ENCODE data around the gene AGPAT3.

DNA sequence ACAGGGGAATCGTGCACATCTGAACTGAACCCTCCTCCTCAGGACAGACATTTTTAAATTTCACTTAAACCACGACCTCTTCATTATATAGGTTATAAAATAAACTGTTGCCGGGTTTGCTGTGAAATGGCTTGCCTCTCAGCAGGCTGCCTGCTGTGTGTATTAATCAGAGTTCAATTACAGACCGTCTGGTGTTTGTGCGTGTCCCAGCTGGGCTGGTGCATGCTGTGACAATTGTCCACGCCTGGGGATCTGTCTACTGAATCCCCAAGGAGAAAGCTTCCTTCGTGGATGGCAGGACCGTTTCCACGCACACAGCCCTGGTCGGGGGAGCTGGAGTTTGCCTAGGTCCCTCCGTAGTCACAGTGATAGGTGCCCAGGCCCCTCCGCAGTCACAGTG, 13.4 kb upstream of the AGPAT3 start:
- no peak for TF ChIP-seq ZC3H11A (IDR thresholded peaks at IDR 0.05)
- TF ChIP-seq RNF2 (IDR thresholded peaks at IDR 0.05; ENCODE audit: borderline replicate concordance, low read depth) = no peak
- TF ChIP-seq, protein P1, sequence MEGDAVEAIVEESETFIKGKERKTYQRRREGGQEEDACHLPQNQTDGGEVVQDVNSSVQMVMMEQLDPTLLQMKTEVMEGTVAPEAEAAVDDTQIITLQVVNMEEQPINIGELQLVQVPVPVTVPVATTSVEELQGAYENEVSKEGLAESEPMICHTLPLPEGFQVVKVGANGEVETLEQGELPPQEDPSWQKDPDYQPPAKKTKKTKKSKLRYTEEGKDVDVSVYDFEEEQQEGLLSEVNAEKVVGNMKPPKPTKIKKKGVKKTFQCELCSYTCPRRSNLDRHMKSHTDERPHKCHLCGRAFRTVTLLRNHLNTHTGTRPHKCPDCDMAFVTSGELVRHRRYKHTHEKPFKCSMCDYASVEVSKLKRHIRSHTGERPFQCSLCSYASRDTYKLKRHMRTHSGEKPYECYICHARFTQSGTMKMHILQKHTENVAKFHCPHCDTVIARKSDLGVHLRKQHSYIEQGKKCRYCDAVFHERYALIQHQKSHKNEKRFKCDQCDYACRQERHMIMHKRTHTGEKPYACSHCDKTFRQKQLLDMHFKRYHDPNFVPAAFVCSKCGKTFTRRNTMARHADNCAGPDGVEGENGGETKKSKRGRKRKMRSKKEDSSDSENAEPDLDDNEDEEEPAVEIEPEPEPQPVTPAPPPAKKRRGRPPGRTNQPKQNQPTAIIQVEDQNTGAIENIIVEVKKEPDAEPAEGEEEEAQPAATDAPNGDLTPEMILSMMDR (IDR thresholded peaks at IDR 0.05) = no peak
- TF ChIP-seq SMC3 (IDR thresholded peaks at IDR 0.05) = no peak
- TF ChIP-seq FOSB (CRISPR knock-in tag; IDR thresholded peaks at IDR 0.05) = no peak
- no peak for TF ChIP-seq ZFP36 (IDR thresholded peaks at IDR 0.05; ENCODE audit: borderline replicate concordance, partially characterized antibody)
- no peak for TF ChIP-seq POLR2A (IDR thresholded peaks at IDR 0.05; ENCODE audit: low read length)
- TF ChIP-seq EP300 (IDR thresholded peaks at IDR 0.05) = no peak
- TF ChIP-seq MYC (IDR thresholded peaks at IDR 0.05; ENCODE audit: borderline replicate concordance, low read length) = no peak
- no peak for TF ChIP-seq RFX5 (IDR thresholded peaks at IDR 0.05)
- TF ChIP-seq MAZ (IDR thresholded peaks at IDR 0.05; ENCODE audit: borderline replicate concordance, low read depth, low read length) = no peak
- no peak for TF ChIP-seq USF2 (IDR thresholded peaks at IDR 0.05)
- TF ChIP-seq, protein P2, sequence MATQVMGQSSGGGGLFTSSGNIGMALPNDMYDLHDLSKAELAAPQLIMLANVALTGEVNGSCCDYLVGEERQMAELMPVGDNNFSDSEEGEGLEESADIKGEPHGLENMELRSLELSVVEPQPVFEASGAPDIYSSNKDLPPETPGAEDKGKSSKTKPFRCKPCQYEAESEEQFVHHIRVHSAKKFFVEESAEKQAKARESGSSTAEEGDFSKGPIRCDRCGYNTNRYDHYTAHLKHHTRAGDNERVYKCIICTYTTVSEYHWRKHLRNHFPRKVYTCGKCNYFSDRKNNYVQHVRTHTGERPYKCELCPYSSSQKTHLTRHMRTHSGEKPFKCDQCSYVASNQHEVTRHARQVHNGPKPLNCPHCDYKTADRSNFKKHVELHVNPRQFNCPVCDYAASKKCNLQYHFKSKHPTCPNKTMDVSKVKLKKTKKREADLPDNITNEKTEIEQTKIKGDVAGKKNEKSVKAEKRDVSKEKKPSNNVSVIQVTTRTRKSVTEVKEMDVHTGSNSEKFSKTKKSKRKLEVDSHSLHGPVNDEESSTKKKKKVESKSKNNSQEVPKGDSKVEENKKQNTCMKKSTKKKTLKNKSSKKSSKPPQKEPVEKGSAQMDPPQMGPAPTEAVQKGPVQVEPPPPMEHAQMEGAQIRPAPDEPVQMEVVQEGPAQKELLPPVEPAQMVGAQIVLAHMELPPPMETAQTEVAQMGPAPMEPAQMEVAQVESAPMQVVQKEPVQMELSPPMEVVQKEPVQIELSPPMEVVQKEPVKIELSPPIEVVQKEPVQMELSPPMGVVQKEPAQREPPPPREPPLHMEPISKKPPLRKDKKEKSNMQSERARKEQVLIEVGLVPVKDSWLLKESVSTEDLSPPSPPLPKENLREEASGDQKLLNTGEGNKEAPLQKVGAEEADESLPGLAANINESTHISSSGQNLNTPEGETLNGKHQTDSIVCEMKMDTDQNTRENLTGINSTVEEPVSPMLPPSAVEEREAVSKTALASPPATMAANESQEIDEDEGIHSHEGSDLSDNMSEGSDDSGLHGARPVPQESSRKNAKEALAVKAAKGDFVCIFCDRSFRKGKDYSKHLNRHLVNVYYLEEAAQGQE (IDR thresholded peaks at IDR 0.05) = no peak
- TF ChIP-seq EHMT2 (IDR thresholded peaks at IDR 0.05; ENCODE audit: low read depth) = no peak
